Endothelial cell of umbilical vein (primary cell): ENCODE results near the gene STAG1. TPM values are rescaled to one million over a fixed set of nuclear protein-coding genes. Genes with fewer than 3 reads are reported as not detected.

Experiments
- BruUV-seq: library from RNA; stranded (reverse); fragments of 400-500 nt; replicated peaks from 2 replicates; lab custom pipeline; 2021; lab: Mats Ljungman, UMichigan
- CTCF ChIA-PET: fragments of 300-600, 350-600 bp; sonication (Branson Sonifier 250); formaldehyde crosslinking; loops from one replicate; lab custom pipeline; 2021; ENCODE audit warnings: antibody characterized with exemption, inconsistent platforms; lab: Charles Lee
- POLR2A ChIA-PET: fragments of 300-600, 350-600 bp; sonication (Branson Sonifier 250); formaldehyde crosslinking; loops from one replicate; lab custom pipeline; 2021; ENCODE audit warnings: antibody characterized with exemption, inconsistent platforms; lab: Charles Lee
- DNase-seq: peaks from one replicate; pipeline ENCODE4 v3.0.0-alpha.2; 2011; ENCODE audit warnings: low read depth, low spot score
- FAIRE-seq: peaks from 2 replicates; lab custom pipeline; 2011; peaks lifted over from hg19 to GRCh38; lab: Jason Lieb, UNC
- H2AFZ ChIP-seq: 2 replicates; pipeline ENCODE4 v1.6.0; 2012; ENCODE audit warnings: low read depth, low read length, control low read depth, inconsistent platforms
- H3K27ac ChIP-seq: 2 replicates; pipeline ENCODE4 v1.5.1; 2011; ENCODE audit warnings: low read depth, mild to moderate bottlenecking, control low read depth, low read length, moderate library complexity; ENCODE audit not compliant: insufficient read depth
- H3K27me3 ChIP-seq, 2 experiments: 2 replicates each; pipeline versions ENCODE4 v1.6.0 to v1.6.1; 2011; ENCODE audit warnings: low read length in 2 of 2, mixed read lengths in 1 of 2; ENCODE audit not compliant: control insufficient read depth in 2 of 2, insufficient read depth in 2 of 2
- H3K36me3 ChIP-seq, 2 experiments: 2 replicates in 1 of 2; 3 replicates in 1 of 2; pipeline ENCODE4 v1.5.1; 2011; ENCODE audit warnings: low read length in 2 of 2, mild to moderate bottlenecking in 1 of 2, moderate library complexity in 1 of 2; ENCODE audit not compliant: control insufficient read depth in 2 of 2, insufficient read depth in 2 of 2; ENCODE audit errors: extremely low read depth in 1 of 2
- H3K4me1 ChIP-seq: 3 replicates; pipeline ENCODE4 v1.5.1; 2011; ENCODE audit warnings: mild to moderate bottlenecking, low read length; ENCODE audit not compliant: control insufficient read depth, insufficient read depth; ENCODE audit errors: extremely low read depth
- H3K4me2 ChIP-seq: 2 replicates; pipeline ENCODE4 v1.6.1; 2011; ENCODE audit warnings: low read length, control low read depth, mixed read lengths; ENCODE audit not compliant: insufficient read depth
- H3K4me3 ChIP-seq, 3 experiments: fragments of 200-600 bp in 1 of 3; sonication (generic), shearing (Covaris generic) in 1 of 3; replicated peaks in 1 of 3; 2 replicates each; pipeline ENCODE4 v1.5.1; 2011 to 2016; ENCODE audit warnings: control low read depth in 3 of 3, low read length in 3 of 3, mild to moderate bottlenecking in 2 of 3, inconsistent platforms in 1 of 3, low read depth in 1 of 3, moderate library complexity in 1 of 3; ENCODE audit not compliant: insufficient read depth in 1 of 3
- H3K79me2 ChIP-seq: 2 replicates; pipeline ENCODE4 v1.6.0; 2012; ENCODE audit warnings: low read length, inconsistent platforms; ENCODE audit not compliant: control insufficient read depth, insufficient read depth
- H3K9ac ChIP-seq: replicated peaks from 2 replicates; pipeline ENCODE3; 2011; ENCODE audit warnings: low read length, control low read depth; ENCODE audit not compliant: insufficient read depth; ENCODE audit errors: extremely low read depth
- H3K9me1 ChIP-seq: replicated peaks from 3 replicates; pipeline ENCODE4 v1.6.0; 2011; ENCODE audit warnings: mild to moderate bottlenecking, low read length; ENCODE audit not compliant: control insufficient read depth, insufficient read depth; ENCODE audit errors: extremely low read depth
- H3K9me3 ChIP-seq: replicated peaks from 2 replicates; pipeline ENCODE4 v1.5.1; 2012; ENCODE audit warnings: low read length, inconsistent platforms; ENCODE audit not compliant: control insufficient read depth, insufficient read depth
- H4K20me1 ChIP-seq: replicated peaks from 2 replicates; pipeline ENCODE3; 2011; ENCODE audit warnings: mild to moderate bottlenecking, low read length; ENCODE audit not compliant: control insufficient read depth, insufficient read depth; ENCODE audit errors: extremely low read depth
- EZH2 ChIP-seq: IDR thresholded peaks from 2 replicates; pipeline ENCODE4 v1.6.1; 2012; ENCODE audit warnings: borderline replicate concordance, low read depth, mild to moderate bottlenecking, moderate library complexity, low read length, inconsistent platforms; ENCODE audit not compliant: severe bottlenecking
- FOS ChIP-seq: IDR thresholded peaks from 2 replicates; pipeline ENCODE4 v1.6.1; 2011; ENCODE audit warnings: mild to moderate bottlenecking, low read length, moderate library complexity, borderline replicate concordance; ENCODE audit not compliant: insufficient read depth
- GATA2 ChIP-seq: IDR thresholded peaks from 2 replicates; pipeline ENCODE4 v1.7.0; 2011; ENCODE audit warnings: low read depth, mild to moderate bottlenecking, moderate library complexity, mixed read lengths, low read length; ENCODE audit not compliant: insufficient read length, insufficient read depth
- JUN ChIP-seq: IDR thresholded peaks from 2 replicates; pipeline ENCODE4 v1.6.1; 2011; ENCODE audit warnings: borderline replicate concordance, low read depth; ENCODE audit not compliant: insufficient read length, insufficient read depth
- POLR2AphosphoS5 ChIP-seq: IDR thresholded peaks from 2 replicates; pipeline ENCODE4 v1.6.1; 2012; ENCODE audit warnings: low read depth, mild to moderate bottlenecking, control low read depth, low read length, moderate library complexity; ENCODE audit not compliant: insufficient read depth
- dilution Hi-C: fragments of 300-500 bp; cut with MboI; formaldehyde crosslinking; loops from one replicate; pipeline ENCODE4 v1.15.0; 2019; ENCODE audit warnings: low sequenced_read_pairs; ENCODE audit not compliant: extremely low pct_ligation_motif_present
- intact Hi-C: fragments of 100-400 bp; cut with micrococcal nuclease; formaldehyde crosslinking; loops from one replicate; pipeline ENCODE4 v1.10.0; 2022
- polyA plus RNA-seq, 4 experiments: library from polyadenylated mRNA; depleted of rRNA in 3 of 4; stranded (reverse) in 3 of 4; unstranded in 1 of 4; fragments of >200 nt; gene quantifications; 2 replicates each; pipeline versions ENCODE4 v1.2.1 to v1.2.3, GENCODE V29; 2011 to 2012; ENCODE audit warnings: missing spikeins in 1 of 4
- total RNA-seq: library from RNA; stranded (reverse); gene quantifications from 2 replicates; pipeline ENCODE4 v1.2.3, GENCODE V29; 2021
- TF ChIP-seq, protein P1 (sequence below), 2 donors: IDR thresholded peaks; 1 replicate in 1 of 2; 2 replicates in 1 of 2; pipeline ENCODE4 v1.5.1; 2011; ENCODE audit warnings: low read length in 2 of 2, mild to moderate bottlenecking in 2 of 2, moderate library complexity in 2 of 2, control low read depth in 1 of 2, inconsistent platforms in 1 of 2, low read depth in 1 of 2; ENCODE audit not compliant: insufficient read depth in 1 of 2; ENCODE audit errors: extremely low read depth in 1 of 2

STAG1 gene
- total and polyA plus RNA-seq, 2 donors (not counting 3 experiments of a cell fraction or from before 2014, with no cell fraction given), result 7.4 to 42.1 TPM

DNA sequence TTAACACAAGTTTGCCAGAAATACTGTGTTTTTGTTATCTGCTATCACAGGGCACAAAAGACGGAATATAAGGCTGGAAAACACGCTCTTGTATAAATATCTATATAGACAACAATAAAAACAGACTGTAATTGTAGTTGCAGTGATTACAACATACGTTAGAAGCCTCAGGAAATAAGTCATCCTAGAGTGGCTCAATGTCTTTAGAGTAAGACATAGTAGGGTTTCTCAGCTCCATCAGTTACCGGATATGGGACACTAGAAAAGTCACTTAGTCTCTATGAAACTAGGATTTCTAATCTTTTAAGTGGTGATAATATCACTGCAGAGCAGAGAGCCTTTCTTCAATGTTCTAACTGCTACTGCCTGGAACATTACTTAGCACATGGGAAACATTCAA is 208.8 kb downstream of the STAG1 start:
- Histone ChIP-seq H3K4me3 (peak overlapping the region in 1 of 3 experiments; percentile 12), H2AFZ (no peak overlapping the region), H3K36me3 (no peaks in the 10 kb centered on the region), H3K9me1 (no peaks in the 10 kb centered on the region), H3K27ac (peak overlapping the region; percentile 57), H3K9me3 (no peaks in the 10 kb centered on the region), H3K27me3 (no peaks in the 10 kb centered on the region), H3K4me2 (peak overlapping the region; percentile 80), H3K79me2 (no peaks in the 10 kb centered on the region), H3K9ac (peak overlapping the region; percentile 1), H4K20me1 (no peaks in the 10 kb centered on the region), H3K4me1 (peaks cover 26% of the 10 kb centered on the region)
- POLR2A ChIA-PET, result no interaction called here
- TF ChIP-seq JUN (peak; percentile 35), EZH2 (no peak), POLR2AphosphoS5 (no peak), FOS (peak; percentile 49)
- CTCF ChIA-PET, result interaction anchor here (1.0 to 6.4 kb wide), 6 partner anchors 8 to 470 kb away, joined by 3 to 164 read pairs (median 9); partner anchors contain the start of gene STAG1
- BruUV-seq, result no TSS peak
- peak; percentile 71 for DNase-seq
- peak; percentile 49 for FAIRE-seq
- intact Hi-C loops, result loop anchor here (10.0 kb wide), 2 partner anchors 469 to 471 kb away; no protein-coding TSS in a partner anchor
- dilution Hi-C loops, result no loop called here

DNA sequence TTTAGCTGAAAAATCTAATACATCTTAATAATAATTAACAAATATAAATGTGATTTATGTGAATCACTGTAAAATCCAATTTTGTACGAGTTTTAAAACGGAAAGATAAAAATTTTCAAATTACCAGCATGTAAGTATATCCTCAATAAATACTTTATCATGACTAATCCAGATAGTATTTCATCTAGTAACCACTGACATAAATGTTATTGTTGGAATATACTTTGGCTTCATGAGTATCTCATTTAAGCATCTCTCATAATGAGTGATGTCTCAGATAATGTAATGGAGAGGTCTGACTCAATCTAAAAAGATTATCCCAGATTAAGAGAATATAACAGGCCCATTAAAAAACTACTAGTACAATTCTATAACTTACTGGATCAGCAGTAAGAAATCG is 216.3 kb downstream of the STAG1 start:
- DNase-seq, result no peak
- no peaks in the 10 kb centered on the region for H3K27me3 ChIP-seq
- no peak for FAIRE-seq
- no peak overlapping the region for H3K4me2 ChIP-seq
- TF ChIP-seq GATA2 (peak; percentile 48), FOS (peak; percentile 16), JUN (no peak)
- TF ChIP-seq, protein P1, sequence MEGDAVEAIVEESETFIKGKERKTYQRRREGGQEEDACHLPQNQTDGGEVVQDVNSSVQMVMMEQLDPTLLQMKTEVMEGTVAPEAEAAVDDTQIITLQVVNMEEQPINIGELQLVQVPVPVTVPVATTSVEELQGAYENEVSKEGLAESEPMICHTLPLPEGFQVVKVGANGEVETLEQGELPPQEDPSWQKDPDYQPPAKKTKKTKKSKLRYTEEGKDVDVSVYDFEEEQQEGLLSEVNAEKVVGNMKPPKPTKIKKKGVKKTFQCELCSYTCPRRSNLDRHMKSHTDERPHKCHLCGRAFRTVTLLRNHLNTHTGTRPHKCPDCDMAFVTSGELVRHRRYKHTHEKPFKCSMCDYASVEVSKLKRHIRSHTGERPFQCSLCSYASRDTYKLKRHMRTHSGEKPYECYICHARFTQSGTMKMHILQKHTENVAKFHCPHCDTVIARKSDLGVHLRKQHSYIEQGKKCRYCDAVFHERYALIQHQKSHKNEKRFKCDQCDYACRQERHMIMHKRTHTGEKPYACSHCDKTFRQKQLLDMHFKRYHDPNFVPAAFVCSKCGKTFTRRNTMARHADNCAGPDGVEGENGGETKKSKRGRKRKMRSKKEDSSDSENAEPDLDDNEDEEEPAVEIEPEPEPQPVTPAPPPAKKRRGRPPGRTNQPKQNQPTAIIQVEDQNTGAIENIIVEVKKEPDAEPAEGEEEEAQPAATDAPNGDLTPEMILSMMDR (IDR thresholded peaks at IDR 0.05; ENCODE audit: extremely low read depth in 1 of 2, insufficient read depth in 1 of 2, low read depth in 1 of 2, low read length in 2 of 2), result no peak
- H3K79me2 ChIP-seq, result peaks cover 12% of the 10 kb centered on the region
- no peak overlapping the region for H2AFZ ChIP-seq
- no peak overlapping the region for H3K27ac ChIP-seq
- H3K9me1 ChIP-seq, result no peaks in the 10 kb centered on the region
- BruUV-seq, result no TSS peak
- H3K36me3 ChIP-seq, result no peaks in the 10 kb centered on the region
- dilution Hi-C loops, result no loop called here
- intact Hi-C loops, result no loop called here
- no peaks in the 10 kb centered on the region for H3K4me1 ChIP-seq
- H4K20me1 ChIP-seq, result no peaks in the 10 kb centered on the region
- CTCF ChIA-PET, result interaction anchor here (1.2 to 2.2 kb wide), 3 partner anchors 8 to 478 kb away, joined by 3 to 8 read pairs (median 3); partner anchors contain the start of gene STAG1
- POLR2A ChIA-PET, result no interaction called here
- no peaks in the 10 kb centered on the region for H3K9me3 ChIP-seq
- no peak overlapping the region for H3K9ac ChIP-seq
- H3K4me3 ChIP-seq, result no peak overlapping the region
